HG03520 (cell line): ENCODE results near the gene TES.

Experiments used
- ATAC-seq: cut with Tn5 transposase; IDR thresholded peaks from one replicate; pipeline ENCODE4 v1.9.1; 2021; ENCODE audit warnings: mild to moderate bottlenecking, moderate library complexity; ENCODE audit not compliant: unreplicated experiment

TES gene

DNA sequence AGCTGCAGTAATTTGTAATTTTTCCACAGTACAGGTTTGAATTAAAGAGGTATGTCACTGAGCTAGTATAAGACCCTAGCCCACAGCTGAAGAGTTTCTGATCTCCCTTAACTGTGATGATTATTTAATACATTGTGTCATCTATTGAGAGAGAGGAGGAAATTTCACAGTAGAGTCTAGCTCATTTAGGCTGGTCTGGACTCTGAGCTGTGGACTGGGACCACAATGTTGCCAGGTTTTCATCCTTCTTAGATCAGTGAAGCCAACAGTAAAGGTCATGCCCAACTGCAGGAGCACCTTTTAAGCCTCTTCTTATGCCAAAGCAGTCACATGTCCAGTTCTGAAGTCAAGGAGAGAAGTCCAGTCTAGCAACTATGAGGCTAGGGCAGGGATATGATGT is 8.9 kb downstream of the TES start:
- no peak for ATAC-seq

- no peak for ATAC-seq
These were observed 9.5 kb downstream of the TES start for GRCh38 chr7:116219834-116220233.

- ATAC-seq, result no peak
These were observed 12.2 kb downstream of the TES start for GRCh38 chr7:116222501-116222900.

GRCh38 chr7:116223588-116223987 is 13.2 kb downstream of the TES start:
- ATAC-seq, result no peak

GRCh38 chr7:116224492-116225098 is 14.3 kb downstream of the TES start:
- ATAC-seq, result no peak

- ATAC-seq, result no peak
These were observed 15.5 kb downstream of the TES start for GRCh38 chr7:116225860-116226259.

GRCh38 chr7:116226664-116227063 is 16.3 kb downstream of the TES start:
- no peak for ATAC-seq

DNA sequence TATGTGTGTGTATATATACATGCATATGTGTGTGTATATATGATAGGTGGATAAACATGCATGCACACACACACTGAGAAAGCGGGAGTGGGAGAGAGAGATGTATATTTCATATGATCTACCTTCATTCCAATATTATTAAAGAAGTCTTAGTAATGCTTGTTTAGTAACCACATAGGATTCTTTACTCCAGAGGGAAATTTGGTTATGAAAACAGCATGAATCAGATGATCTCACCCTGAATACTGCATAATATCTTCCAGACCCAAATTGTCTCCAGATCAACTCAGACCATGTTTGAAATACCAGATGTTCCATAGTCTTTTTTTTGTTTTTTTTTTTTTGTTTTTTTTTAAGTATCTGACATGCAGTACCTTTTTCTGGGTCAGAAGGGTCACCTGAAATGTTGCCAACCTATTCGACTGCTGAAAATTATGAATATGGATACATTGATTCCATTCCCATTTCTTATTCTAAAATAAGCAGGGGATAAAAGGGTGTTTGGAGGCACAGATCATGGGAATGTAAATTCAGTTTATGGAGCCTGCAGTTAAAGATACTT is 17.4 kb downstream of the TES start:
- no peak for ATAC-seq

DNA sequence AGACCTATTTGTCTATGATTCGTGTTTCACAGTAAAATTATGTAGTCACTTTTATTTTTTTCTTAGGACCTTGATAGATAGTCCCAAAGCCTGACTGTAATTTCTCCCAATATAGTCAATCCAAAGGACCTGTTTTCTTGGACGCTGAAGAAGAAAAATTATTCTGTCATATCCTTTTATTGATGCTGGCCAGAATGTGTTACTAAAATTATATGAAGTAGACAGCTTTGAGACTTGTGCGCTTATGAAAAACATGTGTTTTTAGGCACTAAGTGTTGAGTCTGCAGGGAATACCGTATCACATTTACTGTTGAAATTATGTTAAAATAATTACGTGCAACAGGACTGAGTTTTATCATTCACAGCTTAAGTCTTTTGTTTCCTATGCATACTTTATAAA is 17.9 kb downstream of the TES start:
- ATAC-seq, result no peak

DNA sequence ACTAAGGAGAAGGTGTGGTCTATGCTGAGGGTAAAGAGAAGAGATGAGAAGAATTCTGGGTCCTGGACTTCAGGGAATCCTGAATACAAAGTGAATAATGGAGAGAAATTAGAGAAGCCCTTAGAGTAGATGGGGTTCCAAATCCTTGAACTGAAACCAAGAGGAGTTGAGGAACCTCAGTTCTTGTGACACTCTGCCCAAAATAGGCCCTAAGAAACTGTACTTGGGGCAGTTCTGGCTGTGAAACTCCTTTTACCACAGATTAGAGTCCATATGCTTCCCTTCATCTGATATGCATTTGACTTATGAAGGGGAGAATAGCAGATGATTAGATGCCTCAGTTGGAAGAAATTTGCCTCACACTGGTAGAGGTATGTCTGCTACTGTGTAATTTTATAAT is 19.0 kb downstream of the TES start:
- peak; percentile 38 for ATAC-seq

DNA sequence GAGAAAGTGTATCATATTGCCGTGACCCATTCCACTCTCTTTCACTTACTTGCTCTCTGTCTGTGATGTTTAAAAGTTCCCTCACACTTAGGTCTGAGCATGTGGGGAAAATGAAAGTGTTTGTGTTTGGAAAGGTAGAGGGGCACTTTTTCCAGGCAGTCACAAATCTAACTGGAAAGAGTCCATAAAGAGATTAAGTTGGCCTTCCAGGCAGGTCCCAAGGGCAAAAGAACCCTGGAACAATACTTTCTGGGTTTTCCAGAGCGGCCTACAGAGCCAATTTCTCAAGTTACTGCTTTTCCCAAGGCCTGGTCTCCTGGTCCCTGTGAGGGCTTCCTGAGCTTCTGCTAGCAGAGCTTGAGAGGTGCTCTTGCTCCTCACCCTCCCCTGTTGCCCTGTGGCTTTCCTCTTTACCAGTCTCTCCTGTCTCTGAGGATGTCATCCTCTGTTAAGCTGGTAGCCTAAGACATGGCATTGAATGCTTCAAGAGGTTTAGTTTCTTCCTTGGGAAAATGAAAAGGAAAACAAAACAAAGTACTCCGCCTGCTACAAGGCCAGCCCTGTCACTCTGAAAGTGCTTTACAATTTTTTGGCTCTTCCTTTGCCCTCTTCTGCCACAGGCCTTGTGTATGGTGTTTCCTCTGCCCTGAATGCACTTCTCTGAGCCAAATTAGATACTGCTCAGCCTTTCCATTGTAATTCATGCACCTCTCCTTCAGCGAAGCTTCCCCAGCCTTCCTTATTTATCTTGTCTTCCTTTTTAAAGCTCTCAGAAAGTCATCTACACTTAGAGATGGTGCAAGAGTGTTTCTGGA is 20.1 kb downstream of the TES start:
- ATAC-seq, result no peak

GRCh38 chr7:116231543-116231942 is 21.2 kb downstream of the TES start:
- no peak for ATAC-seq

GRCh38 chr7:116231949-116232348 is 21.6 kb downstream of the TES start:
- ATAC-seq, result no peak

DNA sequence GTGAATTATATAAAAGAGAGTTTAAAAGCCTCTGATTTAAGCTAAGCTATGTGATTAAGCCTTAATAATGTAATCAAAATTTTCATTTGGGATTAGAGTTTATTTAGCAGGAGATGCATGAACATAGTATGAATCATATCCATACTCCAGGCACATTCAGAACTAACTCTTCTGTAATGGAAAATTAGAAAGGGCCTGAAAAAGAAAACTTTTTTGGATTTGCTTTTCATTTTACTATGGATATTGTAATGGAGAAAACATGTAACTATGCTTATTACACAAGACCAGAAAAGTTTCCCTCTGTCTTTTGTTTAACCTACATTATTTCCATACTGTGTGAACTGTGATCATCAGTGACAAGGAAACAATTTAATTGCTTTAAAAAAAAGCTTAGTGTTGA is 22.0 kb downstream of the TES start:
- ATAC-seq, result no peak

GRCh38 chr7:116232920-116233319 is 22.6 kb downstream of the TES start:
- no peak for ATAC-seq

DNA sequence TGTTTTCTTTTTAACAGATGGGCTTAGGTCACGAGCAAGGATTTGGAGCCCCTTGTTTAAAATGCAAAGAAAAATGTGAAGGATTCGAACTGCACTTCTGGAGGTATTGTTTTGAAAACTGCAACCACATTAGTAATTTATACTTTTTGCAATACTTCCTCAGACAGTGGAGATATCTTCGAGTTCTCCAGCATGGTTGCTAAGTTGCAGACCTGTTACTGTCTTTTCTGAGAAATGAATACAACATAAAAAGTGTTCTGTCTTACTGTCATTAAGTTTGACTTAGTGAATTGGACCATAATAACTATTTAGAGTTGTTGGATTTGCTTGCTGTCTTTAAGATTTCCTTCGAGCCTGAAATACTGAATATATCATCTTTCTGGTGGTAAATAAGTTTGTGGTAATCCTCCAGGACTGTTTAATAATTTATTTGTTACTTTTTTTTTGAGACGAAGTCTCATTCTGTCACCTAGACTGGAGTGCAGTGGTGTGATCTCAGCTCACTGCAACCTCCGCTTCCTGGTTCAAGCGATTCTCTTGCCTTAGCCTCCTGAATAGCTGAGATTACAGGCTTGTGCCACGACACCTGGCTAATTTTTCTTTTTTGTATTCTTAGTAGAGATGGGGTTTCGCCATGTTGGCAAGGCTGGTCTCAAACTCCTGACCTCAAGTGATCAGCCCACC is 24.3 kb downstream of the TES start:
- ATAC-seq, result no peak

DNA sequence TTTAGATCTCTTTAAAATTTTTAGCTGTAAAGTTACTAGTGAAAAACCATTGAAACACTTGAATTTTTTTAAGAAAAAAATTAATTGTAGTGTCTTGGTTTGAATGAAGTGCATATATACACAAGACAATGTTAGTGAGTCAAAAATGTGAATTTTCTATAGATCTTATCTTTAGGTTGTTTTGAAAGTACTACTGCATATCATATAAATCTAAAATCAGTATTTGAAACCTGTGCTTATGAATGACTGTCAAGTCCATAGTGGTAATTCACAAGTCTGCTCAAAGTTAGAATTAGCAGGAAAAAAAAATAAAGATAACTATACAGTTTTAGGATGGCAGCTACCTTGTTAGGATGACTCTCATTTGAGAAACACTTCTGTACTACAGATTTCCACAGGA is 25.0 kb downstream of the TES start:
- ATAC-seq, result no peak

DNA sequence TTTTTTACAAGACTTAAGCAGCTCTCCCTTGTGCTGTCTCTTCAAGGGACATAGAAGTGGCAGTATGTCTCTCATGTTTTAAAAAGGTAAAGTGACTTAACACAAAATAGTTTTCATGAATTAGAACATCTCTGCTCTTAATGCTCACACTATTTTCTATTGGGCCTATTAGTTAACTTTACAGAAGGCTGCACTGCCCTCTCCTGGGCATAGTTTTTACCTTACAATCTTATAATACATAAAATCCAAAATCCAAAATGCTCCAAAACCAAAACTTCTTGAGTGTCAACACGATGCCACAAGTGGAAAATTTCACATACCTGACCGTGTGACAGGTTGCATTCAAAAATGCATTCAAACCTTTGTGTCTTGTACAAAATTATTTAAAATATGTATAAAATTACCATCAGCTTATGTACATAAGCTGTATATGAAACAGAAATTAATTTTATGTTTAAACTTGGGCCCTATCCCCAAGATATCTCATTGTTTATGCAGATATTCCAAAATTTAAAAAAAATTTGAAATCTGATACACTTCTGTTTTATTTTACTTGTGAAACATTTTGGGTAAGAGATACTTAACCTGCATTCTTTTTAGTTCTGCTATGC is 25.8 kb downstream of the TES start:
- ATAC-seq, result no peak

DNA sequence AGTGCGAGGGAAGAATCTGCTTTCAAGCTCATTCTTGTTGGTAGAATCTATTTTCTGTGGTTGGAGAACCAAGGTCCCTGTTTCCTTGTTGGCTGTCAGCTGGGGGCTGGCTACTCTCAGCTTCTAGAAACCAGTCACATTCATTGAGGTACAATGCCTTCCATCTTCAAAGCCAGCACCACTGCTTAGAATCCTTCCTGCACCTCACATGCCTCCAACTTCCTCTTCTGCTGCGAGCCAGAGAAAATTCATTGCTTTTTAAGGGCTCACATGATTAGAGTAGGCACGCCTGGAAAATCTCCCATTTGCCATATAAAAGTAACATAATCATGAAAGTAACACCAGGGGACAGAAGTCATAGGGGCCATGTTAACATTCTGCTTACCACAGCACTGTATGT is 28.7 kb downstream of the TES start:
- no peak for ATAC-seq

GRCh38 chr7:116239434-116239833 is 29.1 kb downstream of the TES start:
- no peak for ATAC-seq

GRCh38 chr7:116240024-116240668 is 29.8 kb downstream of the TES start:
- no peak for ATAC-seq
